GM19328 (cell line): ENCODE results near the gene IPCEF1.
A peak's percentile ranks its signal among the peaks of the same experiment; 100 is the strongest.
"Not testable (repeated sequence)": the region's sequence is repeated elsewhere in the genome, so short reads cannot be mapped to it uniquely, and the experiment has no call there.

ENCODE experiments used
- ATAC-seq: cut with Tn5 transposase; IDR thresholded peaks from one replicate; pipeline ENCODE4 v1.9.1; 2021; ENCODE audit warnings: mild to moderate bottlenecking, moderate library complexity; ENCODE audit not compliant: unreplicated experiment

IPCEF1 gene

GRCh38 chr6:154337406-154338005 is 19.1 kb downstream of the IPCEF1 start:
- no peak for ATAC-seq

GRCh38 chr6:154334147-154334546 is 22.5 kb downstream of the IPCEF1 start:
- not testable (repeated sequence) for ATAC-seq

DNA sequence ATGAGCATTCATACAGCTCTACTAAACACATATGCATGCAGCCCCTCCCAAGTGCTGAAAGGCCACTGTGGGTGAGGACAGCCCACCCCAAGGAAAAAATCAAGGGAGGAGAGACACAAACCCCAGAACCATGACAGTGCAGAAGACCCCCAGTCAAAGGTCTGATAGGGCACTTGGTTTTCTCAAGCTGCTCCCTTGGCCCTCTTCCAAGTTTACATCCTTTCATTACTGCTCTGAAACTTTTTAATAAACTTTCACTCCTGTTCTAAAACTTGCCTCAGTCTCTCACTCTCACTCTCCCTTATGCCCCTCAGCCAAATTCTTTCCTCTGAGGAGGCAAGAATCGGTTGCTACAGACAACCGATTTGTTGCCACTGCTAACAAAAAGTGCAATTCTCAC is 24.9 kb downstream of the IPCEF1 start:
- ATAC-seq = no peak

- no peak for ATAC-seq
Observed at GRCh38 chr6:154329350-154330170, 27.0 kb downstream of the IPCEF1 start.

DNA sequence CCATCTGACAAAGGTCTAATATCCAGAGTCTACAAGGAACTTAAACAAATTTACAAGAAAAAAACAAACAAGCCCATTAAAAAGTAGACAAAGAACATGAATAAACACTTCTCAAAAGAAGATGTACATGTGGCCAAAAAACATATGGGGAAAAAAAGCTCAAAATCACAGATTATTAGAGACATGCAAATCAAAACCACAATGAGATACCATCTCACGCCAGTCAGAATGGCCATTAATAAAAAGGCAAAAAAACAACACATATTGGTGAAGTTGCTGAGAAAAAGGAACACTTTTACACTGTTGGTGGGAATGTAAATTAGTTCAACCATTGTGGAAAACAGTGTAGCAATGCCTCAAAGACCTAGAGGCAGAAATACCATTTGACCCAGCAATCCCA is 29.3 kb downstream of the IPCEF1 start:
- ATAC-seq = not testable (repeated sequence)

DNA sequence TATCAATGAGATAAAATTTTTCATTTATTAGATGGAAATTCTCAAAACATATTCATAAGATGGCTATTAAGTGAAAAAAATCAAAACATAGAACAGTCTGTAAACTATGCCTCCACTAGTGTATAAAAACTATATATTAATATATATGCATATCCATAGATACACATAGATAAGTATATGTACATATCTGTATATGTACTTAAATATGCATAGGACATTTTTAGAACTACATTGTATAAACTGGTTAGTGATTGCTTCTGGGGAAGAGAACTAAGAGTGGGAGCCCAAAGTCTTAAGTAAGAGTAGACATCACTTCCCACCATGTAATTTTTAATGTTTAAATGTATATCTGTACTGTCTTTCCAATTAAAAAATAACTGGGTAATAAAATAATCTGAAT is 31.5 kb downstream of the IPCEF1 start:
- ATAC-seq = no peak

DNA sequence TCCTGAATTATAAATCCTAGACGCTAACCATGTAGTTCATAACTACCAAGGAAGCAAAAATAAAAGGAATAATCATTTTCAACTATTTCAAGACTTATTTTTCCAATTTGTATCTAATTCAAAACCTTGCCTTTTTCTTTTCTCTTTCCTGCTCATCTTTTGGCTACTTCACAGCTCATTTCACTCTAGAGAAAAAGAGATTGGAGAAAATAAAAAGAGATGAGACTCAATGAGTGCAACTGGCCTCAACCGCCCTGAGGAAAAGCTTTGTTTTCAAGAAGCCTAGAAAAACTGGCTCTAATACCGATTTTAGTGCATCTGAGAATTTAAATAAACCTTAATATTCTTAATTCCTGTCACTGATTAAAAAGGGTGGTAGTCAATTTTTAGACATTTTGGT is 36.4 kb downstream of the IPCEF1 start:
- ATAC-seq = no peak

DNA sequence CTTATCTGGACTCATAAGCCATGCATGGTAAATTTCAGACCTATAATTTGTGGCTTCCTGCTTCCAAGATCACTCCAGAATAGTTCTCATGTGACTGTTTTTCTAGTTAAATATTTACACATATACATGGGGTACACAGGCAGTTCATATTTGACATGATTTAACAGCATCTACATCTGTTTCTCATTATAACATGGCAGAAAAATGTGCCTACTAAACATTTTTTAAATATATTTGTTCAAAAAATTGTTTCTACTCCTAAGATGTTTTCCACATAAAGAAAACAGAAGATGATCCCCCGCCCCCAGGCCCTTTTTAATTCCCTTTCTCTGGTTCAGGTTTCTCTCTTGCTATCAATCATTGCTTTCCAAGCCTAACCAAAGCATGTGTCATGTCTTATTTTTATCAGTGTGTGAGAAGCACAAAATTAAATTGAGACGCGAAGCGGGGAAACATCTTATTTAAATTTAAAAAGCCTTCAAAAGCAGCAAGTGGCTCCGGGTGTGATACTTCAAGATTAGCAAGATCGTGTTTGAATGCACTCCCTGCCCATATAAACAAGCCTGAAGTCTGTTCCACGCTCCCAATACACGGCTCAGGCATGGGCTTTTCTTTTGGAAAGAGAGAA is 37.3 kb downstream of the IPCEF1 start:
- no peak for ATAC-seq

- ATAC-seq = no peak
Observed at GRCh38 chr6:154318721-154319120, 37.9 kb downstream of the IPCEF1 start.

DNA sequence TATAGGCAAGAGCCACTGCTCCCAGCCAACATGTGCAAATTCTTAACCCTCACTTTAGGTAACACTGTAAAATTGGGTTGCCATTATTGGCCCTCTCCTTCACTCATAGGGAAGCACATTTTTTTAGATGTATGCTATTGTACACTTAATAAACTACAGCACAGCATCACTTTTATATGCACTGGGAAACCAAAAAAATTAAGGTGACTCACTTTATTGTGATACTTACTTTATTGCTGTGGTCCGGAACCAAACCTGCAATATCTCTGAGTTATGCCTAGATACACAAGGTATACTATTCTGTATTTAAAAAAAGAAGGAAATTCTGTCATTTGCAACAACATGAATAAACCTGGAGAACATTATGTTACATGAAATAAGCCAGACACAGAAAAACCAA is 40.5 kb downstream of the IPCEF1 start:
- ATAC-seq = no peak

DNA sequence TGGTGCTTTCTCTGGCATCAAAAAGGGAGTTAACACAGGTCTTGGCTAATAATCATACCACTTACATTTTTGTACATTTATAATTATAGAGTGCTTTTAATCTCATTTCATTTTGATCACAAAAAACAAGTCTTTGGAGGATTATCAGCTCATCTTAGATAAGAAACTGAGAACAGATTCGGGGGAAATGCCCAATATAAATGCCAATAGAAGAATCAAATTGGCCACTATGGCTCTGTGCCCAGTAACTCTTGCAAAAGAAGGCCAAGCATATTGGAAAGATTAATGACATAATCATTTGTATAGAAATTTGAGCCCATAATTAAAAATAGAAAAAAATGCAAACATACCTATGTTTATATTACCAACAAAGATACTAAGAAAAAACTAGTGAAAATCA is 42.5 kb downstream of the IPCEF1 start:
- no peak for ATAC-seq

DNA sequence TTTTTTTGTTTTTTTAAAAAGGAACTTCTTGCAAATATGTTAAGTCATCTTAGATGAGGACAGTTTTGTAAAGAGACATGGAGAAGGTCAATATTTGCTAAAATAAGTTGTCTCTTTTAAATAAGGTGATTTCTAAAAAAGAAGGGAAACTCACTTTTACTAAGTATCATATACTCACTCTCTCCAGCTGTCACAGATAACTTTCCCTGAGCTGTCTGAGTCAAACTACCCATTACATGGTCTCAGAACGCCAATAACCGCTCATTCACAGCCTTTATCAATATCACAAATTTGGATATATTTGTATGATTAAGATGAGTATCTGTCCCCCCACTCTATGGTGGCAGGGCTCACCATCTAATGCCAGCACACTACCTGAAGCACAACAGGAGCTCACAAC is 47.6 kb downstream of the IPCEF1 start:
- no peak for ATAC-seq

- no peak for ATAC-seq
Observed at GRCh38 chr6:154307696-154308425, 48.7 kb downstream of the IPCEF1 start.

DNA sequence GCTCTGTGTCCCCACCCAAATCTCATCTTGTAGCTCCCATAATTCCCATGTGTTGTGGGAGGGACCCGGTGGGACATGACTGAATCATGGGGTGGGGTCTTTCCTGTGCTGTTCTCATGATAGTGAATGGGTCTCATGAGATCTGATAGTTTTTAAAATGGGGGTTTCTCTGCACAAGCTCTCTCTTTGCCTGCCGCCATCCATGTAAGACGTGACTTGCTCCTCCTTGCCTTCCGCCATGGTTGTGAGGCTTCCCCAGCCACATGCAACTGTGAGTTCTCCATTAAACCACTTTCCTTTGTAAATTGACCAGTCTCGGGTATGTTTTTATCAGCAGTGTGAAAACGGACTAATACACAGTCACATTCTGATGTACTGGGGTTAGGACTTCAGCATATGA is 49.5 kb downstream of the IPCEF1 start:
- ATAC-seq = not testable (repeated sequence)

DNA sequence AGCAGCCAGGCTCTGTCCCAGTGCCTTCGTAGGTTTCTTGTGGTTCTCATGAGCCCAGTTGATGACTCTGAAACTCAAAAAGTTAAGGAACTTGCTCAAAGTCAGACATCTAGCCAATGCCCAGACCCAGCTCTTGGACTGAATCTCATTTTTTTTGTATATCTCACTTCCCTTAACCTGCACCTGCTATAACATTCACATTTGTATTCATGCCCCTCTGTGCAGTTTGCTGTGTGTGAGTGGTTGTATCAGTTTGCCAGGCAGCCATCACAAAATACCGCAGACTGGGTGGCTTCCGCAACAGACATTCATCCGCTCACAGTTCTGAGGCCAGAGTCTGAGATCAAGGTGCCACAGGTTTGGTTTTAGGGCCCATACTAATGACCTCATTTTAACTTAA is 49.9 kb downstream of the IPCEF1 start:
- ATAC-seq = peak; percentile 43

- ATAC-seq = no peak
Observed at GRCh38 chr6:154304191-154304590, 52.4 kb downstream of the IPCEF1 start.

GRCh38 chr6:154303642-154304041 is 53.0 kb downstream of the IPCEF1 start:
- not testable (repeated sequence) for ATAC-seq

DNA sequence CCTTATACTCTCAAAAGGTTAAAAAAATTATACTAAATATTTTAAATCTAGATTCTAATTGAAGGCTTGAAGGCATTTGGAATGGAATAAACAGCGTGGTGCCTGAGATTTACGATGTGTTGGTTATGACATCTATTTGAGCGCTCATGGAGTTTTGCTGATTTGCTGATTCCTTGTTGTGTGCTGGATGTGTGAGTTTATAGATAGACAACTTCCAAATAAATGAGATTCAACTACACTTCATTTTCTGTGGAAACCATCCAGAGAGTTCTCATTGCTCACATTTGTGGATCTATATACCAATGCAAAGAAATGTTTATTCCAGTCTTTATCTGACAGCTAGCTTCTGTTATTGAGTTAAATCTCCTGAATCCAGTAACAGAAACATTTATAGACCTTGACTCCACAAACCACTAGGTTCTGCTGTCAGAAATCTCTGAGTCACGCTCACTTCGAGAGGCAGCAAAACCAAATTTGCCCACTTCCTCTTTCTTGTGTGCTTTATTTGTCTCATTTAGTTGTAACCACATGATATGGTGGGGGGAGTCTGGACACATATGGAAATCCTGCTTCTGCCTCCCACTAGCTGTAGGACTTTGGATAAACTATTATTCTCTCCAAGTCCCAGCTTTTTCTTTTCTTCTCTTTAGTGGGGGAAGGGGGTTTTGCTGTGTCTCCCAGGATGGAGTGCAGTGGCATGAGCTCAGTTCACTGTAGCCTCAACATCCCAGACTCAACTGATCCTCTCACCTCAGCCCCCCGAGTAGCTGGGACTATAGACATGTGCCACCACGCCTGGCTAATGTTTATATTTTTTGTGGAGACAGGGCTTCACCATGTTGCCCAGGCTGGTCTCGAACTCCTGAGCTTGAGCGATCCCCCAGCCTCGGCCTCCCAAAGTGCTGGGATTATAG is 54.5 kb downstream of the IPCEF1 start:
- peak; percentile 88 for ATAC-seq

GRCh38 chr6:154301086-154301625 is 55.4 kb downstream of the IPCEF1 start:
- ATAC-seq = no peak

- ATAC-seq = no peak
Observed at GRCh38 chr6:154298297-154298696, 58.3 kb downstream of the IPCEF1 start.
